Endothelial cell of umbilical vein (primary cell): ENCODE measurements around the gene LILRB3. TPM values are rescaled to one million over a fixed set of nuclear protein-coding genes. Genes with fewer than 3 reads are reported as not detected.
"Not testable (repeated sequence)": the region's sequence is repeated elsewhere in the genome, so short reads cannot be mapped to it uniquely, and the experiment has no call there.

Source experiments
- Bru-seq: library from RNA; stranded (reverse); fragments of 400-500 nt; gene quantifications from one replicate; lab custom pipeline; 2021; lab: Mats Ljungman, UMichigan
- BruChase-seq, 2 experiments: library from RNA; stranded (reverse); fragments of 400-500 nt; gene quantifications; one replicate each; lab custom pipeline; 2021; lab: Mats Ljungman, UMichigan
- BruUV-seq: library from RNA; stranded (reverse); fragments of 400-500 nt; replicated peaks from 2 replicates; lab custom pipeline; 2021; lab: Mats Ljungman, UMichigan
- CTCF ChIA-PET: fragments of 300-600, 350-600 bp; sonication (Branson Sonifier 250); formaldehyde crosslinking; loops from one replicate; lab custom pipeline; 2021; ENCODE audit warnings: antibody characterized with exemption, inconsistent platforms; lab: Charles Lee
- POLR2A ChIA-PET: fragments of 300-600, 350-600 bp; sonication (Branson Sonifier 250); formaldehyde crosslinking; loops from one replicate; lab custom pipeline; 2021; ENCODE audit warnings: antibody characterized with exemption, inconsistent platforms; lab: Charles Lee
- DNase-seq: peaks from one replicate; pipeline ENCODE4 v3.0.0-alpha.2; 2011; ENCODE audit warnings: low read depth, low spot score
- FAIRE-seq: peaks from 2 replicates; lab custom pipeline; 2011; peaks lifted over from hg19 to GRCh38; lab: Jason Lieb, UNC
- H2AFZ ChIP-seq: 2 replicates; pipeline ENCODE4 v1.6.0; 2012; ENCODE audit warnings: low read depth, low read length, control low read depth, inconsistent platforms
- H3K27ac ChIP-seq: 2 replicates; pipeline ENCODE4 v1.5.1; 2011; ENCODE audit warnings: low read depth, mild to moderate bottlenecking, control low read depth, low read length, moderate library complexity; ENCODE audit not compliant: insufficient read depth
- H3K27me3 ChIP-seq, 2 experiments: 2 replicates each; pipeline versions ENCODE4 v1.6.0 to v1.6.1; 2011; ENCODE audit warnings: low read length in 2 of 2, mixed read lengths in 1 of 2; ENCODE audit not compliant: control insufficient read depth in 2 of 2, insufficient read depth in 2 of 2
- H3K36me3 ChIP-seq, 2 experiments: 2 replicates in 1 of 2; 3 replicates in 1 of 2; pipeline ENCODE4 v1.5.1; 2011; ENCODE audit warnings: low read length in 2 of 2, mild to moderate bottlenecking in 1 of 2, moderate library complexity in 1 of 2; ENCODE audit not compliant: control insufficient read depth in 2 of 2, insufficient read depth in 2 of 2; ENCODE audit errors: extremely low read depth in 1 of 2
- H3K4me1 ChIP-seq: 3 replicates; pipeline ENCODE4 v1.5.1; 2011; ENCODE audit warnings: mild to moderate bottlenecking, low read length; ENCODE audit not compliant: control insufficient read depth, insufficient read depth; ENCODE audit errors: extremely low read depth
- H3K4me2 ChIP-seq: 2 replicates; pipeline ENCODE4 v1.6.1; 2011; ENCODE audit warnings: low read length, control low read depth, mixed read lengths; ENCODE audit not compliant: insufficient read depth
- H3K4me3 ChIP-seq, 3 experiments: fragments of 200-600 bp in 1 of 3; sonication (generic), shearing (Covaris generic) in 1 of 3; replicated peaks in 1 of 3; 2 replicates each; pipeline ENCODE4 v1.5.1; 2011 to 2016; ENCODE audit warnings: control low read depth in 3 of 3, low read length in 3 of 3, mild to moderate bottlenecking in 2 of 3, inconsistent platforms in 1 of 3, low read depth in 1 of 3, moderate library complexity in 1 of 3; ENCODE audit not compliant: insufficient read depth in 1 of 3
- H3K79me2 ChIP-seq: 2 replicates; pipeline ENCODE4 v1.6.0; 2012; ENCODE audit warnings: low read length, inconsistent platforms; ENCODE audit not compliant: control insufficient read depth, insufficient read depth
- H3K9ac ChIP-seq: replicated peaks from 2 replicates; pipeline ENCODE3; 2011; ENCODE audit warnings: low read length, control low read depth; ENCODE audit not compliant: insufficient read depth; ENCODE audit errors: extremely low read depth
- H3K9me1 ChIP-seq: replicated peaks from 3 replicates; pipeline ENCODE4 v1.6.0; 2011; ENCODE audit warnings: mild to moderate bottlenecking, low read length; ENCODE audit not compliant: control insufficient read depth, insufficient read depth; ENCODE audit errors: extremely low read depth
- H3K9me3 ChIP-seq: replicated peaks from 2 replicates; pipeline ENCODE4 v1.5.1; 2012; ENCODE audit warnings: low read length, inconsistent platforms; ENCODE audit not compliant: control insufficient read depth, insufficient read depth
- H4K20me1 ChIP-seq: replicated peaks from 2 replicates; pipeline ENCODE3; 2011; ENCODE audit warnings: mild to moderate bottlenecking, low read length; ENCODE audit not compliant: control insufficient read depth, insufficient read depth; ENCODE audit errors: extremely low read depth
- dilution Hi-C: fragments of 300-500 bp; cut with MboI; formaldehyde crosslinking; loops from one replicate; pipeline ENCODE4 v1.15.0; 2019; ENCODE audit warnings: low sequenced_read_pairs; ENCODE audit not compliant: extremely low pct_ligation_motif_present
- intact Hi-C: fragments of 100-400 bp; cut with micrococcal nuclease; formaldehyde crosslinking; loops from one replicate; pipeline ENCODE4 v1.10.0; 2022
- long read RNA-seq: library from polyadenylated mRNA; stranded (forward); transcript quantifications from one replicate; pipeline ENCODE4 v2.0.0, GENCODE V29; 2021
- polyA minus RNA-seq, 3 experiments: library from RNA; depleted of rRNA, polyadenylated mRNA; stranded (reverse); fragments of >200 nt; gene quantifications; 1 replicate in 1 of 3; 2 replicates in 2 of 3; pipeline ENCODE4 v1.2.3, GENCODE V29; 2011
- polyA plus RNA-seq, 4 experiments: library from polyadenylated mRNA; depleted of rRNA in 3 of 4; stranded (reverse) in 3 of 4; unstranded in 1 of 4; fragments of >200 nt; gene quantifications; 2 replicates each; pipeline versions ENCODE4 v1.2.1 to v1.2.3, GENCODE V29; 2011 to 2012; ENCODE audit warnings: missing spikeins in 1 of 4
- total RNA-seq: library from RNA; stranded (reverse); gene quantifications from 2 replicates; pipeline ENCODE4 v1.2.3, GENCODE V29; 2021

LILRB3 gene
- total RNA-seq = not detected in 2 replicates
- polyA plus RNA-seq = not detected in 2 replicates
- not detected in 2 replicates for polyA plus RNA-seq (2011; cell fraction: cytosol; rRNA removed)
- 0.40 TPM in 1 of 2 replicates, not detected in the other for polyA plus RNA-seq (2011; cell fraction: nucleus; rRNA removed)
- 0.13 TPM in 1 of 2 replicates, not detected in the other for polyA plus RNA-seq (2012)
- polyA minus RNA-seq = not detected in 2 replicates
- polyA minus RNA-seq (2011; cell fraction: cytosol; rRNA and poly(A)+ RNA removed) = not detected
- not detected in 2 replicates for polyA minus RNA-seq (2011; cell fraction: nucleus; rRNA and poly(A)+ RNA removed)
- Bru-seq, nascent RNA = not detected
- not detected for BruChase-seq, experiment 1, labeled RNA remaining after a 6-hour chase
- not detected for BruChase-seq, experiment 2, labeled RNA remaining after a 2-hour chase
- long read RNA-seq, partial matches to known transcripts = 0 of 2 reads
- long read RNA-seq, other reads (novel, unspliced or antisense) = 2 of 2 reads

- H3K9me1 ChIP-seq, H2AFZ ChIP-seq, H3K27ac ChIP-seq, DNase-seq, BruUV-seq, H3K9me3 ChIP-seq, H3K36me3 ChIP-seq, H3K79me2 ChIP-seq, H3K27me3 ChIP-seq, dilution Hi-C loops, H3K4me2 ChIP-seq, H3K9ac ChIP-seq, H4K20me1 ChIP-seq, H3K4me1 ChIP-seq, FAIRE-seq, POLR2A ChIA-PET, H3K4me3 ChIP-seq: not testable (repeated sequence)
- intact Hi-C loops = loop anchor here (2.0 kb wide), 1 partner anchor 18 kb away; no protein-coding TSS in a partner anchor
- CTCF ChIA-PET = interaction anchor here (1.2 to 1.5 kb wide), 3 partner anchors 10 to 44 kb away, joined by 3 to 5 read pairs (median 4); no protein-coding TSS in a partner anchor
Measured at GRCh38 chr19:54222474-54223276, at the start of gene LILRB3. TSS of gene LILRB3 (minus strand) at chr19:54223007. CDS start at chr19:54222976, 31 bp downstream.

GRCh38 chr19:54272181-54272580, 49.4 kb upstream of the LILRB3 start:
- BruUV-seq, H4K20me1 ChIP-seq, H2AFZ ChIP-seq, H3K9me3 ChIP-seq, H3K9me1 ChIP-seq, dilution Hi-C loops, H3K4me2 ChIP-seq, FAIRE-seq, H3K36me3 ChIP-seq, H3K4me1 ChIP-seq, H3K27ac ChIP-seq, H3K4me3 ChIP-seq, H3K27me3 ChIP-seq, POLR2A ChIA-PET, H3K79me2 ChIP-seq, intact Hi-C loops, H3K9ac ChIP-seq, DNase-seq, CTCF ChIA-PET: not testable (repeated sequence)

GRCh38 chr19:54271587-54271986, 48.8 kb upstream of the LILRB3 start:
- H3K27ac ChIP-seq, H3K4me1 ChIP-seq, DNase-seq, H3K79me2 ChIP-seq, dilution Hi-C loops, H3K9ac ChIP-seq, intact Hi-C loops, H3K27me3 ChIP-seq, H3K9me3 ChIP-seq, H2AFZ ChIP-seq, H4K20me1 ChIP-seq, CTCF ChIA-PET, H3K9me1 ChIP-seq, FAIRE-seq, H3K4me3 ChIP-seq, BruUV-seq, H3K4me2 ChIP-seq, POLR2A ChIA-PET, H3K36me3 ChIP-seq: not testable (repeated sequence)
